Esophagus squamous epithelium (tissue), 5 donors: ENCODE data around the gene EDAR. TPM values are rescaled to one million over a fixed set of nuclear protein-coding genes. Genes with fewer than 3 reads are reported as not detected.
A peak's percentile ranks its signal among the peaks of the same experiment; 100 is the strongest.

Experiments
- DNase-seq: peaks from one replicate; lab custom pipeline; 2025; lab: John Stamatoyannopoulos, UW
- H3K27ac ChIP-seq, 4 donors: fragments of 200-600 bp; sonication (generic); one replicate each; pipeline ENCODE4 v1.5.1; 2016 to 2019; ENCODE audit warnings: mild to moderate bottlenecking in 1 of 4
- H3K27me3 ChIP-seq, 4 donors: fragments of 200-600 bp; sonication (generic); 1 replicate in 3 of 4; 2 replicates in 1 of 4; pipeline versions ENCODE4 v1.5.1 to v1.6.0; 2017 to 2021; ENCODE audit warnings: antibody characterized with exemption in 1 of 4
- H3K36me3 ChIP-seq, 3 donors: fragments of 200-600 bp; sonication (generic); one replicate each; pipeline ENCODE4 v1.5.1; 2016 to 2019
- H3K4me1 ChIP-seq, 3 donors: fragments of 200-600 bp; sonication (generic); one replicate each; pipeline ENCODE4 v1.5.1; 2017 to 2019
- H3K4me3 ChIP-seq, 4 donors: fragments of 200-600 bp; sonication (generic); 1 replicate in 3 of 4; 2 replicates in 1 of 4; pipeline ENCODE4 v1.5.1; 2016 to 2019; ENCODE audit warnings: mild to moderate bottlenecking in 2 of 4, moderate library complexity in 1 of 4
- H3K9me3 ChIP-seq, 3 donors: fragments of 200-600 bp; sonication (generic); one replicate each; pipeline ENCODE4 v1.5.1; 2016 to 2019
- POLR2A ChIP-seq, 4 donors: fragments of 450-650 bp; IDR thresholded peaks; one replicate each; pipeline ENCODE4 v1.6.1; 2017; ENCODE audit warnings: antibody characterized with exemption in 4 of 4, mild to moderate bottlenecking in 4 of 4, moderate library complexity in 3 of 4
- WGBS, 2 donors: methylation state at CpG; one replicate each; pipeline ENCODE4 v1.1.5; 2018; 5-methylcytosine and 5-hydroxymethylcytosine counted together
- intact Hi-C: fragments of 100-400 bp; cut with DNase I; formaldehyde crosslinking; loops from one replicate; pipeline ENCODE4 v1.15.0; 2022
- total RNA-seq, 4 donors: library from RNA; depleted of rRNA; stranded (reverse); fragments of >200 nt; gene quantifications; one replicate each; pipeline ENCODE4 v1.1.0, GENCODE V29; 2016
- TF ChIP-seq, protein P1 (sequence below), 6 experiments: fragments of 450-650 bp in 4 of 6; fragments of 200-600 bp in 2 of 6; sonication (generic) in 2 of 6; IDR thresholded peaks; one replicate each; pipeline ENCODE4 v1.5.1; 2016 to 2019; ENCODE audit warnings: antibody characterized with exemption in 6 of 6, mild to moderate bottlenecking in 4 of 6, moderate library complexity in 4 of 6
- donor health status: DM: yes; HTN: yes; CAD: no.

The EDAR gene
- total RNA-seq, 4 donors from 2014 or later = 3.9 to 5.3 (median 4.4) TPM

DNA sequence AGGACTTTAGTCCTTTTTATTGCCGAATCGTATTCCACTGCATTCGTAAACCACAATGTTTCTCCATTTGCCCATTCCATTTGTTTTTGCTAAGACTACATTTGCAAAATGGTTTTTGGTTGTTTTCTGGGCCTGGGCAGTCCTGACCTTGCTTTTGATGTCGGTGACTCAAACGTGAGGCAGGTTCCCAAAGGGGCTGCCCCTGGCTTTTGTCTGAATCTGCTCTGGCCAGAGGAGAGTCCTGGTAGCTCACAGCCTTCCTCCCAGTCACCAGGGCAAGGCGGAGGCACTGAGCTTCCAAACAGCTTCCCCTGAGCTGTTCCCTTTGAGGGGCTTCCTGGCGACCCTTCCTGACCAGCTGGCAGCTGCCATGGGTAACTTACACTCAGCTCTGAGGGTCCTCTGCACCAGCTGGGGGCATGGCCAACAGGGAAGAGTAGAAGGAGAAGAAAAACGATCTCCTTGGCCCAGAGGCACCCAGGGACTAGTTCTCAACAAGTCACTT lies 47.8 kb downstream of the EDAR start:
- H3K4me1 ChIP-seq = peaks cover 9 to 56% (median 12%) of the 10 kb centered on the region in 3 donors
- no peak overlapping the region for H3K4me3 ChIP-seq
- no peak overlapping the region for H3K27ac ChIP-seq
- H3K27me3 ChIP-seq = no peaks in the 10 kb centered on the region
- intact Hi-C loops = no loop called here
- WGBS, 2 donors = 81 to 83% methylated on average over 6 to 7 of the region's 8 CpGs
- no peaks in the 10 kb centered on the region for H3K36me3 ChIP-seq
- H3K9me3 ChIP-seq = no peaks in the 10 kb centered on the region
- no peak for DNase-seq
- TF ChIP-seq, protein P1, sequence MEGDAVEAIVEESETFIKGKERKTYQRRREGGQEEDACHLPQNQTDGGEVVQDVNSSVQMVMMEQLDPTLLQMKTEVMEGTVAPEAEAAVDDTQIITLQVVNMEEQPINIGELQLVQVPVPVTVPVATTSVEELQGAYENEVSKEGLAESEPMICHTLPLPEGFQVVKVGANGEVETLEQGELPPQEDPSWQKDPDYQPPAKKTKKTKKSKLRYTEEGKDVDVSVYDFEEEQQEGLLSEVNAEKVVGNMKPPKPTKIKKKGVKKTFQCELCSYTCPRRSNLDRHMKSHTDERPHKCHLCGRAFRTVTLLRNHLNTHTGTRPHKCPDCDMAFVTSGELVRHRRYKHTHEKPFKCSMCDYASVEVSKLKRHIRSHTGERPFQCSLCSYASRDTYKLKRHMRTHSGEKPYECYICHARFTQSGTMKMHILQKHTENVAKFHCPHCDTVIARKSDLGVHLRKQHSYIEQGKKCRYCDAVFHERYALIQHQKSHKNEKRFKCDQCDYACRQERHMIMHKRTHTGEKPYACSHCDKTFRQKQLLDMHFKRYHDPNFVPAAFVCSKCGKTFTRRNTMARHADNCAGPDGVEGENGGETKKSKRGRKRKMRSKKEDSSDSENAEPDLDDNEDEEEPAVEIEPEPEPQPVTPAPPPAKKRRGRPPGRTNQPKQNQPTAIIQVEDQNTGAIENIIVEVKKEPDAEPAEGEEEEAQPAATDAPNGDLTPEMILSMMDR (IDR thresholded peaks at IDR 0.05) = no peak
- TF ChIP-seq POLR2A (IDR thresholded peaks at IDR 0.05) = no peak

GRCh38 chr2:108940156-108940555 lies 48.9 kb downstream of the EDAR start:
- intact Hi-C loops = no loop called here
- no peaks in the 10 kb centered on the region for H3K9me3 ChIP-seq
- TF ChIP-seq, protein P1 (IDR thresholded peaks at IDR 0.05) = no peak
- TF ChIP-seq POLR2A (IDR thresholded peaks at IDR 0.05) = no peak
- H3K27ac ChIP-seq = peak overlapping the region in 1 of 4 donors; percentile 9
- no peak overlapping the region for H3K4me3 ChIP-seq
- DNase-seq = no peak
- H3K36me3 ChIP-seq = no peaks in the 10 kb centered on the region
- H3K27me3 ChIP-seq = no peaks in the 10 kb centered on the region
- WGBS, 2 donors = 66 to 77% methylated on average over 10 to 13 of the region's 13 CpGs
- H3K4me1 ChIP-seq = peaks cover 10 to 56% (median 12%) of the 10 kb centered on the region in 3 donors

- no peaks in the 10 kb centered on the region for H3K9me3 ChIP-seq
Observed at GRCh38 chr2:108938077-108938710, 50.8 kb downstream of the EDAR start.

DNA sequence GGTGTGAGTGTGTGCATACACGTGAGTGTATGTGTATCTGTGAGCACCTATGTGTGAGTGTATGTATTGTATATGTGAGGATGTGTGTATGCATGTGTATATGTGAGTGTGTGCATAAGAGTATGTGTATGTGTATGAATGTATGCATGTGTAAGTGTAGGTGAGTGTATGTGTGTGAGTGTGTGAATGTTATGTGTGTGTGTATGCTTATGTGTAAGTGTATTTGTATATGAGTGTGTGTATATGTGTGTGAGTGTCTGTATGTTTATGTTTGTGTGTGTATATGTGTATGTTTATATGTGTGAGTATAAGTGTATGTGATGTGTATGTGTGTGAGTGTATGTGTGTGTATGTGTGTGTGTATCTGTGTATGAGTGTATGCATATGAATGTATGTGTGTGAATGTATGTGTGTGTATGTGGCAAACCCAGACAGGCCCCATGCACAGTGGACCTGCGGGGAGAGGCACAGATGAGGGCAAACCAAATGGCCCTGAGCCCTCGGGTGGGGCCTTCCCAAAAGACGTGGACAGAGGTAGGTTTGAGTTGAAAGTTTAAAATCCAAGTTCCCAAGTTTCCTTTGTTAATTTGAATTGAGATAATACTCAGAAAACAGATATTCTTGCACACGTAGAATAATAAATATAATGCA lies 51.5 kb downstream of the EDAR start:
- 77 to 78% methylated on average over 5 of the region's 5 CpGs for WGBS, 2 donors
- TF ChIP-seq, protein P1 (IDR thresholded peaks at IDR 0.05) = no peak
- no peak overlapping the region for H3K4me3 ChIP-seq
- H3K4me1 ChIP-seq = peaks cover 21 to 56% (median 25%) of the 10 kb centered on the region in 3 donors
- H3K36me3 ChIP-seq = no peaks in the 10 kb centered on the region
- H3K27ac ChIP-seq = no peak overlapping the region
- no peak for DNase-seq
- no peaks in the 10 kb centered on the region for H3K9me3 ChIP-seq
- intact Hi-C loops = no loop called here
- no peaks in the 10 kb centered on the region for H3K27me3 ChIP-seq

More at GRCh38 chr2:108938077-108938710, 50.8 kb downstream of the EDAR start:
- intact Hi-C loops = no loop called here
- H3K27ac ChIP-seq = no peak overlapping the region
- H3K36me3 ChIP-seq = no peaks in the 10 kb centered on the region
- H3K27me3 ChIP-seq = no peaks in the 10 kb centered on the region
- TF ChIP-seq, protein P1 (IDR thresholded peaks at IDR 0.05) = no peak
- TF ChIP-seq POLR2A (IDR thresholded peaks at IDR 0.05) = no peak
- WGBS, 2 donors = 67 to 70% methylated on average over 4 to 9 of the region's 9 CpGs
- H3K4me1 ChIP-seq = peaks cover 18 to 56% (median 21%) of the 10 kb centered on the region in 3 donors
- H3K4me3 ChIP-seq = no peak overlapping the region
- no peak for DNase-seq

- Histone ChIP-seq H3K4me1 (peaks cover 21 to 56% (median 22%) of the 10 kb centered on the region in 3 donors), H3K27me3 (no peaks in the 10 kb centered on the region), H3K4me3 (no peak overlapping the region), H3K27ac (no peak overlapping the region), H3K36me3 (no peaks in the 10 kb centered on the region), H3K9me3 (no peaks in the 10 kb centered on the region)
- WGBS, 2 donors = 80% methylated on average over 1 of the region's 7 CpGs; no CpG with 5 or more reads in 1 of the 2 donors
- no peak for DNase-seq
- intact Hi-C loops = no loop called here
- no peak for TF ChIP-seq POLR2A (IDR thresholded peaks at IDR 0.05)
- TF ChIP-seq, protein P1 (IDR thresholded peaks at IDR 0.05) = no peak
Observed at GRCh38 chr2:108936866-108937265, 52.2 kb downstream of the EDAR start.
